PC-9 (cell line): ENCODE data around the gene KCNJ12. TPM values are rescaled to one million over a fixed set of nuclear protein-coding genes. Genes with fewer than 3 reads are reported as not detected.

Experiments used
- BruUV-seq: library from RNA; stranded (reverse); fragments of 400-500 nt; replicated peaks from 2 replicates; lab custom pipeline; 2021; lab: Mats Ljungman, UMichigan
- CTCF ChIA-PET: fragments of 300-600 bp; sonication (Branson Sonifier 250); formaldehyde crosslinking; loops from one replicate; lab custom pipeline; 2022; ENCODE audit warnings: antibody characterized with exemption; lab: Charles Lee
- POLR2A ChIA-PET: fragments of 300-600 bp; sonication (Branson Sonifier 250); formaldehyde crosslinking; loops from one replicate; lab custom pipeline; 2022; ENCODE audit warnings: antibody characterized with exemption; ENCODE audit not compliant: unreplicated experiment; lab: Charles Lee
- DNase-seq, 2 experiments: peaks; one replicate each; pipeline versions ENCODE4 v3.0.0 to v3.0.0-alpha.2; 2015 to 2022; ENCODE audit warnings: mixed read lengths in 1 of 2
- H2AFZ ChIP-seq: fragments of 200-600 bp; sonication (generic); 2 replicates; pipeline ENCODE4 v1.8.1; 2017; ENCODE audit warnings: antibody characterized with exemption
- H3F3A ChIP-seq: fragments of 200-600 bp; sonication (generic); 2 replicates; pipeline ENCODE4 v1.8.1; 2017; ENCODE audit warnings: antibody characterized with exemption, mild to moderate bottlenecking, low read depth; ENCODE audit not compliant: insufficient read depth
- H3K27ac ChIP-seq: fragments of 200-600 bp; sonication (generic); 2 replicates; pipeline ENCODE4 v1.6.1; 2016; ENCODE audit warnings: mixed run types
- H3K27me3 ChIP-seq: fragments of 200-600 bp; sonication (generic); 2 replicates; pipeline ENCODE4 v1.6.1; 2016; ENCODE audit warnings: low read depth, mixed run types; ENCODE audit not compliant: insufficient read depth
- H3K36me3 ChIP-seq: fragments of 200-600 bp; sonication (generic); 2 replicates; pipeline ENCODE4 v1.6.1; 2016; ENCODE audit warnings: low read depth, mixed run types
- H3K4me1 ChIP-seq: fragments of 200-600 bp; sonication (generic); replicated peaks from 2 replicates; pipeline ENCODE4 v1.6.1; 2016; ENCODE audit warnings: mixed run types; ENCODE audit not compliant: insufficient read depth
- H3K4me2 ChIP-seq: fragments of 200-600 bp; sonication (generic); 2 replicates; pipeline ENCODE4 v1.6.1; 2017; ENCODE audit warnings: mixed run types
- H3K4me3 ChIP-seq: fragments of 200-600 bp; sonication (generic); 2 replicates; pipeline ENCODE4 v1.6.1; 2016; ENCODE audit warnings: mixed run types
- H3K79me2 ChIP-seq: fragments of 200-600 bp; sonication (generic); 2 replicates; pipeline ENCODE4 v1.6.1; 2017; ENCODE audit warnings: low read depth, mixed run types
- H3K9me2 ChIP-seq: fragments of 200-600 bp; sonication (generic); 2 replicates; pipeline ENCODE4 v1.8.1; 2017; ENCODE audit warnings: mild to moderate bottlenecking; ENCODE audit not compliant: insufficient read depth
- H3K9me3 ChIP-seq: fragments of 200-600 bp; sonication (generic); 2 replicates; pipeline ENCODE4 v1.8.1; 2016; ENCODE audit warnings: low read depth; ENCODE audit not compliant: insufficient read depth
- H4K20me1 ChIP-seq: fragments of 200-600 bp; sonication (generic); 2 replicates; pipeline ENCODE4 v1.8.1; 2017; ENCODE audit not compliant: insufficient read depth
- CTCF ChIP-seq: fragments of 200-600 bp; sonication (generic); conservative IDR thresholded peaks from 2 replicates; pipeline ENCODE4 v1.6.1; 2017; ENCODE audit warnings: mixed run types, antibody characterized with exemption, mild to moderate bottlenecking, moderate library complexity
- EZH2 ChIP-seq: fragments of 200-600 bp; sonication (generic); IDR thresholded peaks from 2 replicates; pipeline ENCODE4 v1.8.0; 2017; ENCODE audit warnings: antibody characterized with exemption, low read depth
- intact Hi-C: fragments of 100-400 bp; cut with micrococcal nuclease; formaldehyde crosslinking; loops from one replicate; pipeline ENCODE4 v1.10.0; 2022; ENCODE audit not compliant: unreplicated experiment
- total RNA-seq: library from RNA; stranded (reverse); gene quantifications from 2 replicates; pipeline ENCODE4 v1.2.3, GENCODE V29; 2021

KCNJ12 gene
- total RNA-seq, 1 experiment from 2014 or later = 1.1 TPM

GRCh38 chr17:21385281-21385845, 9.2 kb downstream of the KCNJ12 start:
- intact Hi-C loops = no loop called here
- Histone ChIP-seq H3K79me2 (no peaks in the 10 kb centered on the region), H3K9me3 (no peaks in the 10 kb centered on the region), H2AFZ (no peak overlapping the region), H3K4me1 (no peaks in the 10 kb centered on the region), H3K27ac (no peak overlapping the region), H3K9me2 (no peaks in the 10 kb centered on the region), H3F3A (no peaks in the 10 kb centered on the region), H3K27me3 (0 out of 2 replicates have a peak, but pooled peaks cover 4% of the 10 kb centered on the region), H4K20me1 (no peaks in the 10 kb centered on the region), H3K36me3 (no peaks in the 10 kb centered on the region), H3K4me3 (no peak overlapping the region), H3K4me2 (no peak overlapping the region)
- CTCF ChIA-PET = no interaction called here
- BruUV-seq = no TSS peak
- POLR2A ChIA-PET = no interaction called here
- no peak for DNase-seq
- TF ChIP-seq CTCF = no peak
- TF ChIP-seq EZH2 = no peak

GRCh38 chr17:21387616-21388015, 11.5 kb downstream of the KCNJ12 start:
- no peaks in the 10 kb centered on the region for H4K20me1 ChIP-seq
- H3K27me3 ChIP-seq = 0 out of 2 replicates have a peak, but pooled peaks cover 4% of the 10 kb centered on the region
- no peaks in the 10 kb centered on the region for H3K79me2 ChIP-seq
- intact Hi-C loops = no loop called here
- no peak overlapping the region for H2AFZ ChIP-seq
- H3K4me1 ChIP-seq = no peaks in the 10 kb centered on the region
- no peak for TF ChIP-seq EZH2
- no peak for TF ChIP-seq CTCF
- CTCF ChIA-PET = no interaction called here
- no peaks in the 10 kb centered on the region for H3K9me3 ChIP-seq
- POLR2A ChIA-PET = no interaction called here
- H3F3A ChIP-seq = no peaks in the 10 kb centered on the region
- H3K27ac ChIP-seq = no peak overlapping the region
- H3K9me2 ChIP-seq = no peaks in the 10 kb centered on the region
- H3K4me2 ChIP-seq = no peak overlapping the region
- H3K36me3 ChIP-seq = no peaks in the 10 kb centered on the region
- no TSS peak for BruUV-seq
- H3K4me3 ChIP-seq = no peak overlapping the region
- DNase-seq = no peak

GRCh38 chr17:21388066-21388465, 11.9 kb downstream of the KCNJ12 start:
- no peaks in the 10 kb centered on the region for H3K79me2 ChIP-seq
- ChIA-PET CTCF (no interaction called here), POLR2A (no interaction called here)
- H3K36me3 ChIP-seq = no peaks in the 10 kb centered on the region
- no peak overlapping the region for H3K4me3 ChIP-seq
- H2AFZ ChIP-seq = no peak overlapping the region
- no peak overlapping the region for H3K27ac ChIP-seq
- H4K20me1 ChIP-seq = no peaks in the 10 kb centered on the region
- no peaks in the 10 kb centered on the region for H3F3A ChIP-seq
- H3K9me3 ChIP-seq = no peaks in the 10 kb centered on the region
- H3K4me2 ChIP-seq = no peak overlapping the region
- H3K4me1 ChIP-seq = no peaks in the 10 kb centered on the region
- no peak for TF ChIP-seq CTCF
- no peak for TF ChIP-seq EZH2
- no TSS peak for BruUV-seq
- DNase-seq = no peak
- 0 out of 2 replicates have a peak, but pooled peaks cover 4% of the 10 kb centered on the region for H3K27me3 ChIP-seq
- no peaks in the 10 kb centered on the region for H3K9me2 ChIP-seq
- intact Hi-C loops = no loop called here
